SK-N-SH (cell line): ENCODE measurements around the gene AP4E1. TPM values are rescaled to one million over a fixed set of nuclear protein-coding genes. Genes with fewer than 3 reads are reported as not detected.

Experiments
- CTCF ChIA-PET: fragments of 300-600, 350-600 bp; formaldehyde crosslinking; extraction: SDS; loops from one replicate; lab custom pipeline; 2021; lab: Yijun Ruan, JAX
- POLR2A ChIA-PET: fragments of 350-600 bp; sonication (Branson Sonifier 250); formaldehyde crosslinking; extraction: SDS; loops from one replicate; lab custom pipeline; 2020; ENCODE audit warnings: antibody characterized with exemption, inconsistent platforms; lab: Yijun Ruan, JAX
- DNase-seq: peaks from one replicate; pipeline ENCODE4 v3.0.0; 2012
- H2AFZ ChIP-seq: fragments of 200-600 bp; sonication (generic); 2 replicates; pipeline ENCODE4 v1.8.1; 2016; ENCODE audit warnings: antibody characterized with exemption, mild to moderate bottlenecking, low read depth
- H3F3A ChIP-seq: fragments of 200-600 bp; sonication (generic); replicated peaks from 2 replicates; pipeline ENCODE3; 2016; ENCODE audit warnings: antibody characterized with exemption, mild to moderate bottlenecking; ENCODE audit not compliant: insufficient read depth
- H3K27ac ChIP-seq, 2 experiments: fragments of 200-500 bp in 1 of 2; fragments of 200-600 bp in 1 of 2; sonication (Bioruptor generic) in 1 of 2; sonication (generic), shearing (Covaris generic) in 1 of 2; 2 replicates each; pipeline versions ENCODE4 v1.5.1 to v1.6.1; 2014 to 2016; ENCODE audit warnings: low read depth in 2 of 2, inconsistent platforms in 1 of 2, low read length in 1 of 2, mild to moderate bottlenecking in 1 of 2, mixed read lengths in 1 of 2
- H3K27me3 ChIP-seq: fragments of 200-600 bp; sonication (generic), shearing (Covaris generic); 2 replicates; pipeline ENCODE4 v1.6.1; 2016; ENCODE audit warnings: mixed run types; ENCODE audit not compliant: insufficient read depth
- H3K36me3 ChIP-seq, 2 experiments: fragments of 200-500 bp in 1 of 2; fragments of 200-600 bp in 1 of 2; sonication (Bioruptor generic) in 1 of 2; sonication (generic) in 1 of 2; replicated peaks in 1 of 2; 2 replicates each; pipeline versions ENCODE3 to v1.5.1; 2014 to 2016; ENCODE audit warnings: low read length in 1 of 2, mild to moderate bottlenecking in 1 of 2; ENCODE audit not compliant: insufficient read depth in 2 of 2, control insufficient read depth in 1 of 2
- H3K4me1 ChIP-seq, 2 experiments: fragments of 200-500 bp in 1 of 2; fragments of 200-600 bp in 1 of 2; sonication (Bioruptor generic) in 1 of 2; sonication (generic), shearing (Covaris generic) in 1 of 2; 2 replicates each; pipeline versions ENCODE4 v1.5.1 to v1.6.1; 2014 to 2016; ENCODE audit warnings: low read depth in 1 of 2, low read length in 1 of 2, mixed run types in 1 of 2; ENCODE audit not compliant: insufficient read depth in 2 of 2, control insufficient read depth in 1 of 2
- H3K4me2 ChIP-seq: fragments of 200-600 bp; sonication (generic), shearing (Covaris generic); 2 replicates; pipeline ENCODE4 v1.6.1; 2017; ENCODE audit warnings: mixed run types
- H3K4me3 ChIP-seq, 2 experiments: fragments of 200-500 bp in 1 of 2; fragments of 200-600 bp in 1 of 2; sonication (Bioruptor generic) in 1 of 2; sonication (generic), shearing (Covaris generic) in 1 of 2; 2 replicates each; pipeline versions ENCODE4 v1.5.1 to v1.8.1; 2014 to 2016; ENCODE audit warnings: low read depth in 2 of 2, inconsistent platforms in 1 of 2, low read length in 1 of 2, mild to moderate bottlenecking in 1 of 2, mixed read lengths in 1 of 2, moderate library complexity in 1 of 2
- H3K79me2 ChIP-seq: fragments of 200-600 bp; sonication (generic); 2 replicates; pipeline ENCODE4 v1.8.1; 2017; ENCODE audit warnings: mild to moderate bottlenecking; ENCODE audit not compliant: insufficient read depth
- H3K9ac ChIP-seq: fragments of 200-600 bp; sonication (generic); 2 replicates; pipeline ENCODE4 v1.6.1; 2017; ENCODE audit warnings: mixed run types
- H3K9me2 ChIP-seq: fragments of 200-600 bp; sonication (generic); 2 replicates; pipeline ENCODE4 v1.6.1; 2017; ENCODE audit warnings: mixed run types
- H3K9me3 ChIP-seq: fragments of 200-600 bp; sonication (generic); 2 replicates; pipeline ENCODE4 v1.6.1; 2017; ENCODE audit warnings: mixed run types, mild to moderate bottlenecking, moderate library complexity
- H4K20me1 ChIP-seq: fragments of 200-600 bp; sonication (generic); 2 replicates; pipeline ENCODE4 v1.6.1; 2017; ENCODE audit warnings: mild to moderate bottlenecking, mixed run types; ENCODE audit not compliant: insufficient read depth
- MEF2A ChIP-seq: IDR thresholded peaks from 2 replicates; pipeline ENCODE4 v1.4.0; 2012; ENCODE audit warnings: low read depth, borderline replicate concordance
- NFIC ChIP-seq: IDR thresholded peaks from 2 replicates; pipeline ENCODE4 v1.4.0; 2012; ENCODE audit warnings: borderline replicate concordance
- POLR2AphosphoS5 ChIP-seq: IDR thresholded peaks from 2 replicates; pipeline ENCODE4 v1.6.1; 2012; ENCODE audit warnings: low read depth, low read length
- REST ChIP-seq: IDR thresholded peaks from 2 replicates; pipeline ENCODE4 v1.6.1; 2012; ENCODE audit warnings: mild to moderate bottlenecking, low read depth, low read length, moderate library complexity
- RFX5 ChIP-seq: IDR thresholded peaks from 2 replicates; pipeline ENCODE4 v1.6.1; 2012; ENCODE audit warnings: mild to moderate bottlenecking, improper control_type of control experiment, low read length
- RXRA ChIP-seq: IDR thresholded peaks from 2 replicates; pipeline ENCODE4 v1.4.0; 2012; ENCODE audit warnings: low read depth, mild to moderate bottlenecking, borderline replicate concordance
- SIN3A ChIP-seq: IDR thresholded peaks from 2 replicates; pipeline ENCODE4 v1.6.1; 2012; ENCODE audit warnings: low read depth, mild to moderate bottlenecking, low read length, moderate library complexity, borderline replicate concordance
- TAF1 ChIP-seq: IDR thresholded peaks from 2 replicates; pipeline ENCODE4 v1.6.1; 2012; ENCODE audit warnings: low read depth, mild to moderate bottlenecking, low read length, moderate library complexity, borderline replicate concordance
- YY1 ChIP-seq: IDR thresholded peaks from 2 replicates; pipeline ENCODE4 v1.4.0; 2012; ENCODE audit warnings: low read depth, mild to moderate bottlenecking
- WGBS: methylation state at CpG from one replicate; pipeline ENCODE4 v1.1.6; 2017; ENCODE audit warnings: low lambda C conversion rate; 5-methylcytosine and 5-hydroxymethylcytosine counted together
- polyA plus RNA-seq, 3 experiments: library from polyadenylated mRNA; depleted of rRNA; stranded (reverse); fragments of >200 nt; gene quantifications; 2 replicates each; pipeline ENCODE4 v1.2.3, GENCODE V29; 2012
- TF ChIP-seq, protein P1 (sequence below): IDR thresholded peaks from 2 replicates; pipeline ENCODE4 v1.4.0; 2012; ENCODE audit warnings: low read depth, borderline replicate concordance
- TF ChIP-seq, protein P2 (sequence below): IDR thresholded peaks from 2 replicates; pipeline ENCODE4 v1.4.0; 2012; ENCODE audit warnings: low read depth, borderline replicate concordance

The AP4E1 gene
- polyA plus RNA-seq, 1 of the 3 experiments (the other 2 are of a cell fraction), result 1.6 TPM

DNA sequence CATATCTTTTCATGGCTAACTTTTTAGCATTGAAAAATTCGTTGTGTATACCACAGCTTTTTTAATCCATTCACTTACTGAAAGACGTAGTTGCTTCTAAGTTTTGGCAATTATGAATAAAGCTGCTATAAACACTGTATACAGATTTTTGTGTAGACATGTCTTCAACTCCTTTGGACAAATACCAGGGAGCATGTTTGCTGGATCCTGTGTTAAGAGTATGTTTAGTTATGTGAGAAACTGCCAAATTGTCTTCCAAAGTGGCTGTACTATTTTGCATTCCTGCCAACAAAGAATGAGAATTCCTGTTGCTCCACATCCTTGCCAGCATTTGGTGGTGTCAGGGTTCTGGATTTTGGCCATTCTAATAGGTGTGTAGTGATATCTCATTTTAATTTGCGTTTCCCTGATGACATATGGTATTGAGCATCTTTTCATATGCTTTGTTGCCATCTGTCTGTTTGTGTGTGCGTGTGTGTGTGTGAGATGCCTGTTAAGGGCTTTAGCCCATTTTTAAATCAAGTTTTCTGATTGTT is 98.7 kb downstream of the AP4E1 start (continued):
- TF ChIP-seq REST (no peak), RXRA (no peak), MEF2A (no peak), NFIC (no peak), TAF1 (no peak), RFX5 (no peak)
- TF ChIP-seq, protein P1, sequence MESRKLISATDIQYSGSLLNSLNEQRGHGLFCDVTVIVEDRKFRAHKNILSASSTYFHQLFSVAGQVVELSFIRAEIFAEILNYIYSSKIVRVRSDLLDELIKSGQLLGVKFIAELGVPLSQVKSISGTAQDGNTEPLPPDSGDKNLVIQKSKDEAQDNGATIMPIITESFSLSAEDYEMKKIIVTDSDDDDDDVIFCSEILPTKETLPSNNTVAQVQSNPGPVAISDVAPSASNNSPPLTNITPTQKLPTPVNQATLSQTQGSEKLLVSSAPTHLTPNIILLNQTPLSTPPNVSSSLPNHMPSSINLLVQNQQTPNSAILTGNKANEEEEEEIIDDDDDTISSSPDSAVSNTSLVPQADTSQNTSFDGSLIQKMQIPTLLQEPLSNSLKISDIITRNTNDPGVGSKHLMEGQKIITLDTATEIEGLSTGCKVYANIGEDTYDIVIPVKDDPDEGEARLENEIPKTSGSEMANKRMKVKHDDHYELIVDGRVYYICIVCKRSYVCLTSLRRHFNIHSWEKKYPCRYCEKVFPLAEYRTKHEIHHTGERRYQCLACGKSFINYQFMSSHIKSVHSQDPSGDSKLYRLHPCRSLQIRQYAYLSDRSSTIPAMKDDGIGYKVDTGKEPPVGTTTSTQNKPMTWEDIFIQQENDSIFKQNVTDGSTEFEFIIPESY, result no peak
- TF ChIP-seq, protein P2, sequence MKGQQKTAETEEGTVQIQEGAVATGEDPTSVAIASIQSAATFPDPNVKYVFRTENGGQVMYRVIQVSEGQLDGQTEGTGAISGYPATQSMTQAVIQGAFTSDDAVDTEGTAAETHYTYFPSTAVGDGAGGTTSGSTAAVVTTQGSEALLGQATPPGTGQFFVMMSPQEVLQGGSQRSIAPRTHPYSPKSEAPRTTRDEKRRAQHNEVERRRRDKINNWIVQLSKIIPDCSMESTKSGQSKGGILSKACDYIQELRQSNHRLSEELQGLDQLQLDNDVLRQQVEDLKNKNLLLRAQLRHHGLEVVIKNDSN, result no peak
- TF ChIP-seq, all 33 proteins: peak for 0

DNA sequence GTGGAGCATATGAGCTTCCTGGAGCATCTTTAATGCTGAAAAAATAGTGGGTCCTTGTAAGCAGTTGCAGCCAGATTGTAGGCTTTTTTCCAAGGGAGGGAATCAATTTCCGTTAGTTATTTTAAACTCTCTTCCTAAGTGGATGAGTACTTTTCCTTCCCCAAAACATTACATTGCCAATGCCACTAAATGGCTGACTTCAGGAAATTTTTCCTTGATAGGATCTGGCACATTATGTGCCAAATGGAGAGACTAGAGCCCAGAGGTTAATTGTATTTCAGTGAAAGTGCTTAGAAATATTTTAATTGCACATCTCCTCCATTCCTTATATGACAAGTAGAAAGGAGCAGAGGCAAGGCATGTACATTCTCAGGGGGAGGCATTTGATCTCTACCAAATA is 102.7 kb downstream of the AP4E1 start:
- Histone ChIP-seq H3K9ac (no peak overlapping the region), H2AFZ (no peak overlapping the region), H3K4me3 (no peak overlapping the region), H3K9me2 (no peaks in the 10 kb centered on the region), H3K36me3 (peaks cover 6 to 17% of the 10 kb centered on the region in 2 experiments), H3K4me1 (no peaks in the 10 kb centered on the region), H4K20me1 (no peaks in the 10 kb centered on the region), H3F3A (no peaks in the 10 kb centered on the region), H3K27me3 (no peaks in the 10 kb centered on the region), H3K79me2 (no peaks in the 10 kb centered on the region), H3K4me2 (no peak overlapping the region), H3K9me3 (no peaks in the 10 kb centered on the region), H3K27ac (no peak overlapping the region)
- 85% methylated on average over 1 of the region's 1 CpG for WGBS
- TF ChIP-seq SIN3A (no peak), YY1 (no peak), POLR2AphosphoS5 (no peak), RXRA (no peak)
- TF ChIP-seq, protein P1, result no peak
- TF ChIP-seq, protein P2, result no peak
- ChIA-PET POLR2A (no interaction called here), CTCF (no interaction called here)
- no peak for DNase-seq
